CD4-positive, alpha-beta memory T cell (primary cell): Measurements from ENCODE around the gene LRP1-AS. TPM values are rescaled to one million over a fixed set of nuclear protein-coding genes. Genes with fewer than 3 reads are reported as not detected.

ENCODE experiments used
- CTCF ChIA-PET: fragments of 350-600 bp; sonication (Branson Sonifier 250); formaldehyde crosslinking; loops from one replicate; lab custom pipeline; 2021; ENCODE audit warnings: inconsistent platforms; ENCODE audit not compliant: partially characterized antibody; lab: Charles Lee
- POLR2A ChIA-PET: fragments of 350-600 bp; sonication (Branson Sonifier 250); formaldehyde crosslinking; loops from one replicate; lab custom pipeline; 2021; ENCODE audit not compliant: partially characterized antibody; lab: Charles Lee
- DNase-seq, 5 donors: peaks; one replicate each; pipeline versions ENCODE4 v3.0.0 to v3.0.0-alpha.2; 2020 to 2022; ENCODE audit warnings: mixed read lengths in 1 of 5
- H3K27ac ChIP-seq: one replicate; pipeline ENCODE4 v1.7.0; 2013; ENCODE audit warnings: low read depth, low read length
- H3K27me3 ChIP-seq: 2 replicates; pipeline ENCODE4 v1.7.0; 2013; ENCODE audit warnings: mild to moderate bottlenecking, low read length, moderate library complexity; ENCODE audit not compliant: insufficient read depth
- H3K36me3 ChIP-seq: 2 replicates; pipeline ENCODE4 v1.7.0; 2013; ENCODE audit warnings: mild to moderate bottlenecking, low read length, moderate library complexity; ENCODE audit not compliant: insufficient read depth
- H3K4me1 ChIP-seq: 2 replicates; pipeline ENCODE4 v1.7.0; 2013; ENCODE audit warnings: mild to moderate bottlenecking, low read length, moderate library complexity; ENCODE audit not compliant: insufficient read depth
- H3K4me3 ChIP-seq, 2 donors: one replicate each; pipeline ENCODE4 v1.7.0; 2013; ENCODE audit warnings: low read length in 2 of 2, mild to moderate bottlenecking in 1 of 2
- H3K9me3 ChIP-seq, 2 donors: one replicate each; pipeline ENCODE4 v1.7.0; 2013; ENCODE audit warnings: low read length in 2 of 2, control low read depth in 1 of 2; ENCODE audit not compliant: control insufficient read depth in 1 of 2
- H3K27ac Mint-ChIP-seq, 7 donors: one replicate each; pipeline ENCODE4 v1.8.0; 2020 to 2021; ENCODE audit warnings: mixed read lengths in 7 of 7, mild to moderate bottlenecking in 6 of 7, inconsistent platforms in 3 of 7, moderate library complexity in 3 of 7
- H3K27me3 Mint-ChIP-seq, 2 donors: one replicate each; pipeline ENCODE4 v1.8.0; 2020 to 2021; ENCODE audit warnings: mixed read lengths in 2 of 2
- H3K36me3 Mint-ChIP-seq, 2 donors: one replicate each; pipeline ENCODE4 v1.8.0; 2020 to 2021; ENCODE audit warnings: mixed read lengths in 2 of 2, inconsistent platforms in 1 of 2, mild to moderate bottlenecking in 1 of 2
- H3K4me1 Mint-ChIP-seq, 4 donors: one replicate each; pipeline ENCODE4 v1.8.0; 2020 to 2021; ENCODE audit warnings: mixed read lengths in 4 of 4, mild to moderate bottlenecking in 1 of 4
- H3K4me3 Mint-ChIP-seq, 8 donors: one replicate each; pipeline ENCODE4 v1.8.0; 2020 to 2021; ENCODE audit warnings: mixed read lengths in 8 of 8, mild to moderate bottlenecking in 7 of 8, moderate library complexity in 6 of 8, inconsistent platforms in 3 of 8
- H3K9me3 Mint-ChIP-seq, 8 donors: one replicate each; pipeline ENCODE4 v1.8.0; 2020 to 2021; ENCODE audit warnings: mixed read lengths in 8 of 8, mild to moderate bottlenecking in 5 of 8, inconsistent platforms in 3 of 8, moderate library complexity in 1 of 8
- intact Hi-C: fragments of 100-400 bp; cut with micrococcal nuclease; formaldehyde crosslinking; loops from one replicate; pipeline ENCODE4 v1.15.1; 2023
- polyA plus RNA-seq, 2 donors: library from polyadenylated mRNA; unstranded; fragments of 300-500 nt; fragmentation: Illumina TruSeq; gene quantifications; one replicate each; pipeline ENCODE4 v1.2.3, GENCODE V29; 2021
- total RNA-seq, 2 experiments: library from RNA; stranded (reverse); gene quantifications; one replicate each; pipeline ENCODE4 v1.2.3, GENCODE V29; 2021

LRP1-AS gene
- total and polyA plus RNA-seq, 4 experiments from 2014 or later: not detected

DNA sequence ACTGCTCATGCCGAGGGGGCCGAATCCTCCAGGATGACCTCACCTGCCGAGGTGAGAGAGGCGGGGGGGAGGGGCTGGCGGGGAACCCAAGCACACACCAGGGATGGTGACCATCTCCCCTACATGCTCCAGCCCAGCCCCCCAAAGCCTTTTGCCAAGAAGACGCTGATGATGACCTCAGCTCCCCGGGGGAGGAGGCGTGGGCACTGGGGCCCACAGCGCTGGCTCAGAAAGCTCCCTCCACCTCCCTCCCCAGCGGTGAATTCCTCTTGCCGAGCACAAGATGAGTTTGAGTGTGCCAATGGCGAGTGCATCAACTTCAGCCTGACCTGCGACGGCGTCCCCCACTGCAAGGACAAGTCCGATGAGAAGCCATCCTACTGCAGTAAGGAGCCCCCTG, 45.5 kb upstream of the LRP1-AS start:
- Mint-ChIP-seq H3K27ac (no peak overlapping the region), H3K36me3 (peaks cover 0 to 1% of the 10 kb centered on the region in 2 donors), H3K9me3 (no peaks in the 10 kb centered on the region), H3K4me3 (no peak overlapping the region), H3K27me3 (no peaks in the 10 kb centered on the region), H3K4me1 (peaks cover 0 to 1% (median 0%) of the 10 kb centered on the region in 4 donors)
- DNase-seq: peak in 1 of 5 donors; percentile 7
- Histone ChIP-seq H3K27ac (no peak overlapping the region), H3K4me3 (no peak overlapping the region), H3K27me3 (no peaks in the 10 kb centered on the region), H3K36me3 (no peaks in the 10 kb centered on the region), H3K9me3 (no peaks in the 10 kb centered on the region), H3K4me1 (no peaks in the 10 kb centered on the region)
- ChIA-PET POLR2A (no interaction called here), CTCF (no interaction called here)
- intact Hi-C loops: no loop called here

DNA sequence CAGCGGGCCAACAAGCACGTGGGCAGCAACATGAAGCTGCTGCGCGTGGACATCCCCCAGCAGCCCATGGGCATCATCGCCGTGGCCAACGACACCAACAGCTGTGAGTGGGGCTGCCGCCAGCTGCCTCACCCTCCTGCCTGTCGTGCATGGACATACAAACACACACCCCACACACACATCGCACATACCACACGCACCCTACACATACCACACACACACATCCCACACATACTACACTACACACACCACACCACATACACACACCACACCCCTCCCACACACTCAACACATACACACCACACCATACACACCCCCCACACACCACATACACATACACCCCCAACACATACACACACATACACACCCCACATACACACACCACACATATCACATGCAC, 44.0 kb upstream of the LRP1-AS start:
- H3K4me3 ChIP-seq: no peak overlapping the region
- intact Hi-C loops: no loop called here
- Mint-ChIP-seq H3K27me3 (no peaks in the 10 kb centered on the region), H3K27ac (no peak overlapping the region), H3K4me3 (no peak overlapping the region), H3K36me3 (peaks cover 0 to under 1% of the 10 kb centered on the region in 2 donors), H3K4me1 (peaks cover 0 to 1% (median 0%) of the 10 kb centered on the region in 4 donors), H3K9me3 (no peaks in the 10 kb centered on the region)
- no peak for DNase-seq
- CTCF ChIA-PET: no interaction called here
- H3K4me1 ChIP-seq: no peaks in the 10 kb centered on the region
- H3K27me3 ChIP-seq: no peaks in the 10 kb centered on the region
- POLR2A ChIA-PET: no interaction called here
- no peaks in the 10 kb centered on the region for H3K36me3 ChIP-seq
- no peaks in the 10 kb centered on the region for H3K9me3 ChIP-seq
- H3K27ac ChIP-seq: no peak overlapping the region

DNA sequence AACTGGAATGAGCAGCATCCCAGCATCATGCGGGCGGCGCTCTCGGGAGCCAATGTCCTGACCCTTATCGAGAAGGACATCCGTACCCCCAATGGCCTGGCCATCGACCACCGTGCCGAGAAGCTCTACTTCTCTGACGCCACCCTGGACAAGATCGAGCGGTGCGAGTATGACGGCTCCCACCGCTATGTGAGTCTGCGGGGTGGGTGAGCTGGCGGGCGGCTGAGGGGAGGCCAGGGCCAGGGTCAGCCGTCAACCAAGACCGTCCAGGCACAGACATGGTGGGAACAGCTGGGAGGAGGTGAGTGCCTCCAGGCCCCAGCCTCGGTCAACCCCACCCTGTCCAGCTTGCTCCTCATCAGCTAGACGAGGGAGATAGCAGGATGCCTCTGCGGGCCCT, 43.4 kb upstream of the LRP1-AS start:
- intact Hi-C loops: no loop called here
- Histone ChIP-seq H3K4me1 (no peaks in the 10 kb centered on the region), H3K4me3 (no peak overlapping the region), H3K36me3 (no peaks in the 10 kb centered on the region), H3K27me3 (no peaks in the 10 kb centered on the region), H3K9me3 (no peaks in the 10 kb centered on the region), H3K27ac (no peak overlapping the region)
- Mint-ChIP-seq H3K36me3 (no peaks in the 10 kb centered on the region), H3K9me3 (no peaks in the 10 kb centered on the region), H3K4me3 (no peak overlapping the region), H3K4me1 (peaks cover 0 to 1% (median 0%) of the 10 kb centered on the region in 4 donors), H3K27me3 (no peaks in the 10 kb centered on the region), H3K27ac (peak overlapping the region in 1 of 7 donors; percentile 82)
- CTCF ChIA-PET: no interaction called here
- peak in 1 of 5 donors; percentile 30 for DNase-seq
- POLR2A ChIA-PET: no interaction called here

DNA sequence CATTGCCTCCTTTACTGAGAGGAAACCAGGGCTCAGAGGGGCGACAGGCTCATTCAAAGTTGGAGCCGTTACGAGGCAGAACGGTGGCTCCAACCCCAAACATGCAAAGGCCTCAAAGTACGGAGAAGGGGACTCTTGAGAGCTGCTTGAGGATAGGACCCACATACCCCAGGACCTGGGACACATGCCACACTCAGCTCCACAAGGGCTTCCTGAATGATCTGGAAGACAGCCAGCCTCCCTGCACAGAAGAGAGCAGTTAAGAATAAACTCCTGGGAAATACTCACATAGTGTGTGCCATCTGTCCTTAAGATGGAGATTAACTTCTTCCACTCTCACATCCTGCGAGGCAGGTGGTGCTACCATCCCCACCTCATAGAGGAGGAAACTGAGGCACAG, 42.6 kb upstream of the LRP1-AS start:
- Histone ChIP-seq H3K36me3 (no peaks in the 10 kb centered on the region), H3K4me1 (no peaks in the 10 kb centered on the region), H3K4me3 (no peak overlapping the region), H3K27ac (no peak overlapping the region), H3K9me3 (no peaks in the 10 kb centered on the region), H3K27me3 (no peaks in the 10 kb centered on the region)
- ChIA-PET CTCF (no interaction called here), POLR2A (no interaction called here)
- Mint-ChIP-seq H3K9me3 (no peaks in the 10 kb centered on the region), H3K4me1 (peaks cover 0 to 1% (median 0%) of the 10 kb centered on the region in 4 donors), H3K4me3 (no peak overlapping the region), H3K27me3 (no peaks in the 10 kb centered on the region), H3K27ac (no peak overlapping the region), H3K36me3 (no peaks in the 10 kb centered on the region)
- DNase-seq: peak in 1 of 5 donors; percentile 1
- intact Hi-C loops: no loop called here

DNA sequence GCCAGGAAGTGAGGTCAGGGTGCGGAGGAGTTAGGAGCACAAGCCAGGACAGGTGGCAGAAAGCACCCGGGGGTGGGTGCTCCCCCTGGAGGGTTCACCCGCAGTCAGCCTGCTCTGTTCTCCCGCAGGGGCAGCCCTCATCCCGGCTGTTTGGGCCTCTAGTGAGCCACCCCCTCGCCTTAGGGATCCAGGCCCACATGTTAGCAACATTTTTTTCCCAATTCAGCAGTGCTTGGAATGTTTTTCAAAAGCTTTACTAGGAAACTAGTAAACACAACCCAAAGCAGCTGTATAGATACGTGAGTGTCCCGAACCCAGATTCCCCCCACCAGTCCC, 40.6 kb upstream of the LRP1-AS start:
- ChIA-PET POLR2A (no interaction called here), CTCF (interaction anchor here (7.3 to 11.8 kb wide), 2 partner anchors 16 to 63 kb away, joined by 49 to 207 read pairs; partner anchors contain the start of gene LRP1)
- peak in 1 of 5 donors; percentile 3 for DNase-seq
- no peaks in the 10 kb centered on the region for H3K36me3 Mint-ChIP-seq
- Histone ChIP-seq H3K36me3 (no peaks in the 10 kb centered on the region), H3K9me3 (no peaks in the 10 kb centered on the region), H3K27me3 (no peaks in the 10 kb centered on the region), H3K27ac (no peak overlapping the region), H3K4me3 (no peak overlapping the region), H3K4me1 (no peaks in the 10 kb centered on the region)
- no peak overlapping the region for H3K27ac Mint-ChIP-seq
- peaks cover 0 to under 1% of the 10 kb centered on the region in 2 donors for H3K27me3 Mint-ChIP-seq
- intact Hi-C loops: no loop called here
- H3K4me1 Mint-ChIP-seq: peaks cover under 1 to 2% (median 1%) of the 10 kb centered on the region in 4 donors
- no peaks in the 10 kb centered on the region for H3K9me3 Mint-ChIP-seq
- no peak overlapping the region for H3K4me3 Mint-ChIP-seq

DNA sequence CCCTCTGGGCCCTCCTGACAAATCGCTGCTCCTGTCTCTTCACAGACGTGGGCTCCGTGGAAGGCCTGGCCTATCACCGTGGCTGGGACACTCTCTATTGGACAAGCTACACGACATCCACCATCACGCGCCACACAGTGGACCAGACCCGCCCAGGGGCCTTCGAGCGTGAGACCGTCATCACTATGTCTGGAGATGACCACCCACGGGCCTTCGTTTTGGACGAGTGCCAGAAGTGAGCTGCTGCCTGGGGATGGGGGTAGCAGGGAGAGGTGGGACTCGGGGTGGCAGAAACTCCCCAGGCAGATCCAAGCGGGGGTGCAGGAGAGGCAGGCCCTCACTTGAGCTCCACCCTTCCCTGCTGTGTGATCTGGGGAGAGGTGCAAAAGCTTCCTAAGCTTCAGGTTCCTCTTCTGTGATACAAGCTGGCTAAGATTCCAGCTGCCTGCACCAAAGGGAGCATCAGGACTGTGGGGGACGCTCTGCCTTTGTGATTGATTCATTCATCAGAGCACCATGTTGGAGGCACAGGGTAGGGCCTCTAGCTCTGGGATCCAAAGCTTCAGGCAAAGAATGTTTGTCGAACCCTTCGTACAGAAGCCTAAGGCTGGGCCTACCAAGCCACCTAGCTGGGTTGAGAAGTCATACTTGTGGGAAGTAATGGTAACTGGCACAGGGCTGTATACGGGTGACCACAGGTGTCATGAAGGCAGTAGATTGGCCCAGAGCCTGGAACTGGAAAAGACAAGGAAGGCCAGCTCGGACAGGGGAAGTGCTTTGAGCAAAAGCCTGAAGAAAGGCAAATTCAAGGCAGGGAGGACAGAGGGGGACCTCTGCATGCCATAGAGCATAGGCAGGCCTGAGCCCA, 40.0 kb upstream of the LRP1-AS start:
- intact Hi-C loops: no loop called here
- peak in 1 of 5 donors; percentile 22 for DNase-seq

DNA sequence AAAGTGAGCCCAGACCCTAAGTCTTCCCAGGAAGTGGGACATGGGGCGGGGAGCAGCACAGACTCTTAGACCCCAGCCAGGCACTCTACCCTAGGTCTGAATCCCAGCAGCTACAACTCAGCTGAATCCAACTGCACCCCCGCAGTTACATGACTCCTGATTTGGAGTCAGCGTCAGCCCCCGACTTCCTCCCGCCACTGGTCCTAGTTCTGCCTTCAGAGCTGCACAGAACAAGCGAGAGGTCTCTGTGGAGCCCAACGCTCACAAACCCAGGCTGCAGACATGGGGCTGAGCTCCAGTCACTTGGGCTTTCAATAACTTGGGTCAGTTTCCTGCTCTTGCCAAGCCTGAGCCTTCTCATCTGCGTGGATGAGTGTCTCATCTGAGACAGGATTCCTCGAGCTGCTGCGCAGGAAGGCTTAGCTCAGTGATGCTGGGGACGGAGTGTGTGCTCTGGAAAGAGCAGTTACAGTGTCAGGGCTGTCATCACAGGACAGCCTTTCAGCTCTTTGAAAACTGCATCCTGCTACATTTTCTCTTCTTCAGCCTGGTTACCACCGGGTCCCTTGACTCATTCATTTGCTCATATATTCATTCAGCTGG, 38.6 kb upstream of the LRP1-AS start:
- H3K36me3 Mint-ChIP-seq: no peaks in the 10 kb centered on the region
- Histone ChIP-seq H3K4me1 (no peaks in the 10 kb centered on the region), H3K27me3 (no peaks in the 10 kb centered on the region), H3K9me3 (no peaks in the 10 kb centered on the region), H3K27ac (no peak overlapping the region), H3K4me3 (no peak overlapping the region), H3K36me3 (no peaks in the 10 kb centered on the region)
- DNase-seq: peak in 1 of 5 donors; percentile 27
- POLR2A ChIA-PET: no interaction called here
- H3K9me3 Mint-ChIP-seq: no peaks in the 10 kb centered on the region
- intact Hi-C loops: no loop called here
- no peak overlapping the region for H3K4me3 Mint-ChIP-seq
- CTCF ChIA-PET: interaction anchor here (1.0 to 11.8 kb wide), 4 partner anchors 10 to 61 kb away, joined by 3 to 207 read pairs (median 27); partner anchors contain the start of gene LRP1
- peaks cover 0 to 2% of the 10 kb centered on the region in 2 donors for H3K27me3 Mint-ChIP-seq
- peaks cover 2 to 7% (median 5%) of the 10 kb centered on the region in 4 donors for H3K4me1 Mint-ChIP-seq
- no peak overlapping the region for H3K27ac Mint-ChIP-seq

More for the DNA sequence above, 40.0 kb upstream of the LRP1-AS start:
- no peak overlapping the region for H3K27ac Mint-ChIP-seq
- ChIA-PET POLR2A (no interaction called here), CTCF (interaction anchor here (1.7 to 11.8 kb wide), 3 partner anchors 12 to 62 kb away, joined by 5 to 207 read pairs (median 49); partner anchors contain the start of gene LRP1)
- peaks cover 0 to 2% of the 10 kb centered on the region in 2 donors for H3K27me3 Mint-ChIP-seq
- no peak overlapping the region for H3K4me3 Mint-ChIP-seq
- H3K36me3 Mint-ChIP-seq: no peaks in the 10 kb centered on the region
- no peak overlapping the region for H3K27ac ChIP-seq
- H3K4me3 ChIP-seq: no peak overlapping the region
- H3K27me3 ChIP-seq: no peaks in the 10 kb centered on the region
- H3K4me1 ChIP-seq: no peaks in the 10 kb centered on the region
- no peaks in the 10 kb centered on the region for H3K36me3 ChIP-seq
- H3K9me3 Mint-ChIP-seq: no peaks in the 10 kb centered on the region
- H3K9me3 ChIP-seq: no peaks in the 10 kb centered on the region
- H3K4me1 Mint-ChIP-seq: peaks cover 3 to 7% (median 5%) of the 10 kb centered on the region in 4 donors
